ENCODE results near the gene SDHAF2. TPM values are rescaled to one million over a fixed set of nuclear protein-coding genes. Genes with fewer than 3 reads are reported as not detected.

Gene SDHAF2
- total RNA-seq, 2 donors from 2014 or later, result 36.6 to 40.7 TPM

Other genes with a start within 250 kb of the SDHAF2 start
- gene PGA3, start 226.6 kb upstream of the SDHAF2 start, total RNA-seq, result not detected
- not detected for gene PGA4, start 207.8 kb upstream of the SDHAF2 start, total RNA-seq
- not detected for gene PGA5, start 188.9 kb upstream of the SDHAF2 start, total RNA-seq
- gene VWCE, start 134.8 kb upstream of the SDHAF2 start, total RNA-seq, result 10 to 100 TPM in 1 of 2 donors, 1 to 10 TPM in 1; 7.7 to 11.8 TPM
- gene DDB1, start 97.0 kb upstream of the SDHAF2 start, total RNA-seq, result 100 to 1,000 TPM; 168 to 176 TPM
- gene TKFC, start 96.9 kb upstream of the SDHAF2 start, total RNA-seq, result 10 to 100 TPM; 71.0 to 74.0 TPM
- 10 to 100 TPM; 37.9 to 43.0 TPM for gene CYB561A3, start 68.2 kb upstream of the SDHAF2 start, total RNA-seq
- gene TMEM138, start 67.8 kb upstream of the SDHAF2 start, total RNA-seq, result 10 to 100 TPM; 42.0 to 45.0 TPM
- gene TMEM216, start 37.5 kb upstream of the SDHAF2 start, total RNA-seq, result 10 to 100 TPM; 16.7 to 20.3 TPM
- gene CPSF7, start 149 bp upstream of the SDHAF2 start, total RNA-seq, result 100 to 1,000 TPM; 164 to 223 TPM
- gene LRRC10B, start 78.6 kb downstream of the SDHAF2 start, total RNA-seq, result not detected
- not detected for gene SYT7, start 151.0 kb downstream of the SDHAF2 start, total RNA-seq

All from activated T-cell treated with anti-CD3 and anti-CD28 coated beads, Interleukin-2, amount 50 U/mL, for 72 hours (primary cell).